ENCODE data around the gene SLC1A3.

Gene SLC1A3

GRCh38 chr5:36654564-36654963 is 48.2 kb downstream of the SLC1A3 start:
- DNase-seq (ENCODE audit: extremely low read depth in 1 of 2, low read depth in 1 of 2), result no peak

DNA sequence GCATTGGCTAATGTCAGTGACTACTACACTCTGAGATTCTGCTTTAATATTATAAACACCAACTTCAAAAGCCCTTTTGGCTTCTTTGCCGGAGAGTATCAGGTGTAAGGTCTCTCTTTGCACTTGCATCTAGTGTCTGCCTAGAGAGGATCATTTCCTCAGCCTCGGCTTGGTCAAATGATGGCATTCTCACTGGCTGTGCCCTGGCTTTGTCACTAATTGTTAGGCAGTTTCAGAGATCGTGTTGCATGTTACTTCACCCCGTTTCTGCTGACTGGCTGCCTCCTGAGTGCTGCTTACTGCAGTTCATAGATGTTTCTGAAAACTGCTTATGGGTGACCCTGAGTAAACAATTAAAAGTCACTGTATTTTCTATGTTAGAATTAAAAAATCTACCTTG is 48.8 kb downstream of the SLC1A3 start:
- no peak for DNase-seq (ENCODE audit: extremely low read depth in 1 of 2, low read depth in 1 of 2)

GRCh38 chr5:36656556-36656955 is 50.1 kb downstream of the SLC1A3 start:
- no peak for DNase-seq (ENCODE audit: extremely low read depth in 1 of 2, low read depth in 1 of 2)

DNA sequence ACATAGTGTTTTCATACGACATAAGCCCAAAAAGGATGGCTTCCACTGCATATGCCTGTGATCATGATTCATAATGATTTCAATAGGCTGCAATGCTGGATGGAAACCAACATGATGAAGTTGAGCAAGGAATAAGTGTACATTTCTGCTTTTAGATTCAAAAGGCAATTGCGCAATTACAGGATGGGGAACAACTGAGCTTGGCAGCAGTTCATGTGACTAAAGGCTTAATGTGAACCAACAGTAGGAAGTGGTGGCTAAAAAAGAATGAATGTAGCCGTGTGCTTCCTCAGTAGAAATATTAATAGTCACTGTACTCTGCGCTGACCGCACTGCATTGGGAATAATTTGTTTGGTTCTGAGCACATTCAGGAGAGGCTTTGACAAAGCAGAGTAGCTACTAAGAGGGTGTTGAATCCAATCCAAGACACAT is 51.2 kb downstream of the SLC1A3 start:
- no peak for DNase-seq (ENCODE audit: extremely low read depth in 1 of 2, low read depth in 1 of 2)

GRCh38 chr5:36658038-36658756 is 51.8 kb downstream of the SLC1A3 start:
- no peak for DNase-seq (ENCODE audit: extremely low read depth in 1 of 2, low read depth in 1 of 2)

GRCh38 chr5:36659411-36659810 is 53.0 kb downstream of the SLC1A3 start:
- DNase-seq (ENCODE audit: extremely low read depth in 1 of 2, low read depth in 1 of 2), result no peak

DNA sequence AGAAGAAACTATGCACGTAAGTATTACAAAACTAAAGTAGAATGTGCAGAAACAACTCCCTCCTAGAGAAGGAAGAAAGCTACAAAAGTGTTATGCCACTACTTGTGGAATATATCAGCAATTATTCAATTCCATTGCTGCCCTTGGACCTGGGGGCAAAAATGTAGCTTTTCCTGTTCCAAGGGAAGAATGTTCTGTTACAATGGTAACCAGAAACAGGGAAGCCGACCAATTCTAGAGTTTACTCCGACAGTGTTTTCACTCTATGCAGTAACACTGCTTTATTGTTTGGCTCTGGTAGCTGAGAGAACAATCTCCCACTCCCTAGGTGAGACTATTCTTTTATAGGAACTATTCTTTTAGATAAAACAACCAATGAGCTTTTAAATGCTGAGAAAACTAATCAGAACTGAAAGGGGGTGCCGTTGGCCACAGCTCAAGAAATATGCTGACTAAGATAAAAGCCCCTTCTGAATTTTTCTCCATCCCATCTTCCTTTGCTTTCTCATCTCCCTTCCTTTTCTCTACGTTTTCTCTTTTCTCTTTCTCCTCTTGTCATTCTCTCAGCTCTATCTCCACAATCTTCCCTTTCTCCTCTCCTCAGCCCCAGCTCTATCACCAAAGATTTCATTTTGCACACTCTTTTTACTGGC is 54.1 kb downstream of the SLC1A3 start:
- no peak for DNase-seq (ENCODE audit: extremely low read depth in 1 of 2, low read depth in 1 of 2)

DNA sequence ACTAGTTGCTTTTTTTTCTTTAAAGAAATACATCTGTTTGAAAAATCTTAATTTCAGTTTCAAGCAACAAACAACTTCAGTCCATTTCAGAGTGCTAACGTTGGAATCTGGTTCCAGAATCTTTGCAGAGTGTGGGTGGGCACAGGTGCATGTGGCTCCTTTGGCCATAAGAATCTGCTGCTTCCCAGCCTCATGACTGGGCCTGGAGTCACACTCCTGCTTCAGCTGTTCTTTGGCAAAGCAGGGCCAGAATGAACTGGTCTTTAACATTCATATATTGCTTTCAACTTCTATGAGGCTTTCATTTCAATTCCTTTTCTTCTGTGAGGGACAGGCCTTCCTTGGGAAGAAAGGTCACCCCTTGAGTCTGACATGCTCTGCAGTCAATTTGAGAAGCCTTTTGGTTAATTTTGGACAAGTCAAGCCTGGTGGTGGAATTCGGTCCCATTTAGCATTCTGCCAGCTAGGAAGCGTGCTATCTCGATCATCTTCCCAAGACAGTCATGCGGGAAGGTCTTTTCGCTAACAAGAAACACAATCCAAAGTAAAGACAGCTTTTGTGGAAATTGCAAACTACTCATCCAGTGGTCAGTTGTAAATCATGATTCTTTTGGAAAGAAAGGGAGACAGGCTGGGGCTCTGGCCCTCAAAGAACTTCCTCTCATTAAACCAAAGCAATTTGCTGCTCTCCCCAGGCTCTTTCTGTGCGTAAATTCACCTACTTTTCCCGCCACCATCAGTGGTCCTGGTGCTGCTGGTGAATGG is 55.2 kb downstream of the SLC1A3 start:
- DNase-seq (ENCODE audit: extremely low read depth in 1 of 2, low read depth in 1 of 2), result no peak

DNA sequence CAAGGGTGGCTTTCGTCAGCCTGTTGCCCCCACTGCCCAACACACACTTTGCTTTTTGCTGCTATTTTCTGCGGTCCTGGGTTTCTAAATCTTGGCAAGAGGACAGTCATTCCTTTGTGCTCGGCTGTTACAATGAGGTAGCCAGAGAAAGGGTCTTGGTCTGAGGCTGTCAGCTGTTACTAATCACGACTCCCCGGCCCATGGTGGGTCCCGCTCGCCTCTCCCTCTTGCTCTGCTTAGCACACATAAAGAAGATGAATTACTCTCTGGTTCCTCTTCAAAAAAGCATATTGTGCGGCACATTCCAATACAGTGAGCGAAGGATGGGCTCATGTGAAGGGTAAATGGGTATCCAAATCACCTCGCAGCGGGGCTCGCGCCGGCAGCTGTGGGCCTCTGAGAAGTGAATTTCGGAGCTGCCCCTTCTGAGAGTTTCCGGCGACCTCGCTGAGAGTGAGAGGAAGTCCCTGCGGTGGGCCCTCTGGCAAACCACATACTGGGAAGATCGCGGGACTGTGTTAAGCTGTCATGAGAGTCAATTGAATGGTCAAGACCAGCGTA is 56.0 kb downstream of the SLC1A3 start:
- no peak for DNase-seq (ENCODE audit: extremely low read depth in 1 of 2, low read depth in 1 of 2)

DNA sequence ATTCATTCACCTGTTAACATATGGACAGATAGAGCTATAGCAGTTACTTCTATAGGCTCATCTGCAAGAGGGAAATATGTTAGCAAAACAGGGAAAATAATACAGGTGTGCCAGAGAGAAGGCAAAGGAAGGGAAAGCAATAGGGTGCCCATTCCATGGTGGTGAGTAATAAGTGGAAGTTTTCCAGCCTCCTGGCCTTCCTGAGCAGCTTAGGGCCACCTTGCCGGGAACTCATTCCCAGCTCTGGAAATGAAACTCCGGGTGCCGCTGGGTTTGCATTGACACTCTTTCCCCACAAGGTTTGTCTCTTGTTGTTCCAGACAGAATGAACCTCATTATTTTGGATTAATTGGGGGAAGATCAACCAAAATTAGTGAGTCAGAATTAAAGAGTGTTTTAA is 58.4 kb downstream of the SLC1A3 start:
- DNase-seq (ENCODE audit: extremely low read depth in 1 of 2, low read depth in 1 of 2), result no peak

DNA sequence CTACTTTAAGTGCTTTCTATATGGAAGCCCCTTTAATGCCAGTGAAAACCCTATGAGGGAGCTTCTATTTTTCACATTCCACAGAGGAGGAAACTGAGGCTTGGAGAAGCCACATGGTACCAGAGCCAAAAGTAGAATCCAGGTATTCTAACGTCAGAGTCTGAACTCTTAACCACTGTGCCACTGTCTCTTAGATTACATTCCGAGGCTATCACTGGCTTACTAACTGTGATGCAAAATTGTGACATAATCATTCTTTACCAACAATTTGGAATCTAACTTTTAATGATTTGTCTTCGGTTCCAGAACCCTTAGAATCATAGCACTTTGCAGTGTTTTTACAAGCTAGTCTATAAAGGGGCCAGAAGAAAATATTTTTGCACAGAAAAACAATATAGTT is 59.2 kb downstream of the SLC1A3 start:
- no peak for DNase-seq (ENCODE audit: extremely low read depth in 1 of 2, low read depth in 1 of 2)

GRCh38 chr5:36666274-36666673 is 59.9 kb downstream of the SLC1A3 start:
- DNase-seq (ENCODE audit: extremely low read depth in 1 of 2, low read depth in 1 of 2), result no peak

DNA sequence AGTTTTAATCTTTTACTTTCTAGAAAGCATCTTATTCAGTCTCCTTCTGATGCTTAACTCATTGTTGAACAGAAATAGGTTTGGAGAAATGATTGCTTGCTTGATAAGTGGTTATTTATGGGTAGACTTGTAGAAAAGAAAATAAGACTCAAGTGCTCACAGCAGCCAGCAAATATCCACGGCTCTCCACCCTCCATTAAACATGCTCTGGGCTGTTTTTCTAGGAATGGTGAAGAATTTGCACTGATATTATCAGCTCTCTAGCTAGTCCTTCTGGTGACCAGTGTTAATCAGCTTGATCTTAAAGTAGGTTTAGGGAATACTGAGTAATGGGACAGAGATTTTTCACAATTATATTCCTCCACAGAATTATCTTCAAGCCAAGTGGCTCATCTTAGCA is 60.6 kb downstream of the SLC1A3 start:
- DNase-seq (ENCODE audit: extremely low read depth in 1 of 2, low read depth in 1 of 2), result no peak

- DNase-seq (ENCODE audit: extremely low read depth in 1 of 2, low read depth in 1 of 2), result no peak
Observed at GRCh38 chr5:36667824-36668223, 61.4 kb downstream of the SLC1A3 start.

GRCh38 chr5:36669015-36669651 is 62.7 kb downstream of the SLC1A3 start:
- DNase-seq (ENCODE audit: extremely low read depth in 1 of 2, low read depth in 1 of 2), result no peak

GRCh38 chr5:36670548-36670947 is 64.1 kb downstream of the SLC1A3 start:
- no peak for DNase-seq (ENCODE audit: extremely low read depth in 1 of 2, low read depth in 1 of 2)

- DNase-seq (ENCODE audit: extremely low read depth in 1 of 2, low read depth in 1 of 2), result no peak
Observed at GRCh38 chr5:36675282-36675681, 68.9 kb downstream of the SLC1A3 start.

- DNase-seq (ENCODE audit: extremely low read depth in 1 of 2, low read depth in 1 of 2), result no peak
Observed at GRCh38 chr5:36679221-36679989, 73.0 kb downstream of the SLC1A3 start.

- no peak for DNase-seq (ENCODE audit: extremely low read depth in 1 of 2, low read depth in 1 of 2)
Observed at GRCh38 chr5:36680066-36680465, 73.7 kb downstream of the SLC1A3 start.

- no peak for DNase-seq (ENCODE audit: extremely low read depth in 1 of 2, low read depth in 1 of 2)
Observed at GRCh38 chr5:36681711-36682110, 75.3 kb downstream of the SLC1A3 start.
